NK-92 (cell line): Measurements from ENCODE around the gene CNN1.
A peak's percentile ranks its signal among the peaks of the same experiment; 100 is the strongest.
"Not testable (repeated sequence)": the region's sequence is repeated elsewhere in the genome, so short reads cannot be mapped to it uniquely, and the experiment has no call there.

Experiments
- DNase-seq: peaks from one replicate; lab custom pipeline; 2025; ENCODE audit not compliant: unreplicated experiment; lab: John Stamatoyannopoulos, UW

The CNN1 gene

DNA sequence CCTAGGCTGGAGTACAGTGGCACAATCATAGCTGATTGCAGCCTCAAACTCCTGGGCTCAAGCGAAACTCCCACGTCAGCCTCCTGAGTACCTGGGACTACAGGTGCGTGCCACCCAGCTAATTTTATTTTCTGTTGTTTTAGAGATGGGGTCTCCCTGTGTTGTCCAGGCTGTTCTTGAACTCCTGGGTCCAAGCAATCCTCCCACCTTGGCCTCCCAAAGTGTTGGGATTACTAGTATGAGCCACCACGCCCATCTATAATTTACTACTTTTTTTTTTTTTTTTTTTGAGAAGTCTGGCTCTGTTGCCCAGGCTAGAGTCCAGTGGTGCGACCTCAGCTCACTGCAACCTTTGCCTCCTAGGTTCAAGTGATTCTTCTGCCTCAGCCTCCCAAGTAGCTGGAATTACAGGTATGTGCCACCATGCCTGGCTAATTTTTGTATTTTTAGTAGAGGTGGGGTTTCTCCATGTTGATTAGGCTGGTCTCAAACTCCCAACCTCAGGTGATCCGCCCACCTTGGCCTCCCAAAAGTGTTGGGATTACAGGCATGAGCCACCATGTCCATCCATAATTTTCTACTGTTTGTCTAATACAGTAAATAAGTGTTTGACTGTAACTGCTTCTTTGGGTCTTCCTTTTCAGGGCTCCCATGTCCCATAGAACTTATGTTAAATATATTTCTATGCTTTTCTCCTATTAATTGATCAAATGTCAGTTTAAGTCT lies 25.6 kb downstream of the CNN1 start:
- DNase-seq = not testable (repeated sequence)

GRCh38 chr19:11565649-11565980 lies 27.0 kb downstream of the CNN1 start:
- not testable (repeated sequence) for DNase-seq

DNA sequence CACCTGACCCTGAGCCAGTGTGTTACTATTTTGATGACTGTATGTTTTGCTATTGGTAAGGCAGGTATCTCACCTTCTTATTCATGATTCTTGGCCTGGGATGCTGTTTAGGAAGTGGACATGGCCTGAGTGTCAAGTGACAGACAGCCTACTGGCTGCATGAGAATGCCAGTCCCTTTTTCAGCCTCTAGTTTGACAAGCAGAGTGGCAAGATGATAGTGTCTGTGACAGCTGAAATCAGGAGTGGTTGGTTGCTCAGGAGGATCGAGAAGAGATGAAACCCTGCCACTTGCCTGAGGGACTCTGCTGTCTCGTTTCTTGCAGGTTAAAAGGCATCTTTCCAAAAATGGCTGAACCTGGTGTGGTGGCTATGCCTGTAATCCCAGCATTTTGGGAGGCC lies 27.5 kb downstream of the CNN1 start:
- no peak for DNase-seq

DNA sequence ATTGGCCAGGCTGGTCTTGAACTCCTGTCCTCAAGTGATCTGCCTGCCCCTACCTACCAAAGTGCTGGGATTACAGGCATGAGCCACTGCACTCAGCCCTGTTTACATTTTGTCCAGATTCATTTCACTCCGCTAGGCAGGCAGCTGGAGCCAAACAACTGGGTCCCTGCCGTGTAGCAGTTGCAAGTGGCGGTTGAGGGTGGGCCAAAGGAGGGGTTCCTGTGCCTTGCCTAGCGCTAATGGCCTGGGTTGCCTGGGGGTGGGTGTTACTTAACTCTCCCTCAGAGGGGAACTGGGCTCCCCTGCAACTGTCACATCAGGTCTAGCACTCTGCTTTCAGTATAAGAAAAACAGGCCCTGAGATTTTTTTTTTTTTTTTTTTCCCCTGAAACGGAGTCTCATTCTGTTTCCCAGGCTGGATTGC lies 31.4 kb downstream of the CNN1 start:
- no peak for DNase-seq

- not testable (repeated sequence) for DNase-seq
Measured at GRCh38 chr19:11573354-11573753, 34.7 kb downstream of the CNN1 start.

GRCh38 chr19:11573763-11574162 lies 35.1 kb downstream of the CNN1 start:
- DNase-seq = not testable (repeated sequence)

DNA sequence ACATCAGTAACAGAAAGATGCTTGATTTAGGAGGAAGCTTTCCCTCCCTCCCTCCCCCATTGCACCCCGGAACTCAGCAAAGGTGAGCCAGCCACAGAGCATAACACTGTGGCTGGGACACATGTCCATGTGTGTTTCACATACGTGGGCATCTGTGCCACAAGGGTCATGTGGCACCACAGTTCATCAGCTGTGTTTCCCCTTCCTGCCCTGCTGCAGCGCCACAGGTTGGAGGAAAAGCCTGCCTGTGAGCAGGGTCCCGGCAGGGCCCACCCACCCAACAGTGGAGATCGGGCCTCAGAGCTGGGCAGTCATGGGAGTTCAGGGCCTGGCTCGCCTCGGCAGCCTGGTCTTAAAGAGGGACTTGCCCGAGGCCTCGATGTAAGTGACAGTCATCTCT lies 36.0 kb downstream of the CNN1 start:
- DNase-seq = no peak

- no peak for DNase-seq
Measured at GRCh38 chr19:11576227-11576626, 37.6 kb downstream of the CNN1 start.

GRCh38 chr19:11577451-11578257 lies 39.0 kb downstream of the CNN1 start, which contains the start of gene ACP5:
TSS of gene ACP5 (minus strand) at chr19:11577645. CDS start at chr19:11577317, 328 bp downstream.
- DNase-seq = no peak

DNA sequence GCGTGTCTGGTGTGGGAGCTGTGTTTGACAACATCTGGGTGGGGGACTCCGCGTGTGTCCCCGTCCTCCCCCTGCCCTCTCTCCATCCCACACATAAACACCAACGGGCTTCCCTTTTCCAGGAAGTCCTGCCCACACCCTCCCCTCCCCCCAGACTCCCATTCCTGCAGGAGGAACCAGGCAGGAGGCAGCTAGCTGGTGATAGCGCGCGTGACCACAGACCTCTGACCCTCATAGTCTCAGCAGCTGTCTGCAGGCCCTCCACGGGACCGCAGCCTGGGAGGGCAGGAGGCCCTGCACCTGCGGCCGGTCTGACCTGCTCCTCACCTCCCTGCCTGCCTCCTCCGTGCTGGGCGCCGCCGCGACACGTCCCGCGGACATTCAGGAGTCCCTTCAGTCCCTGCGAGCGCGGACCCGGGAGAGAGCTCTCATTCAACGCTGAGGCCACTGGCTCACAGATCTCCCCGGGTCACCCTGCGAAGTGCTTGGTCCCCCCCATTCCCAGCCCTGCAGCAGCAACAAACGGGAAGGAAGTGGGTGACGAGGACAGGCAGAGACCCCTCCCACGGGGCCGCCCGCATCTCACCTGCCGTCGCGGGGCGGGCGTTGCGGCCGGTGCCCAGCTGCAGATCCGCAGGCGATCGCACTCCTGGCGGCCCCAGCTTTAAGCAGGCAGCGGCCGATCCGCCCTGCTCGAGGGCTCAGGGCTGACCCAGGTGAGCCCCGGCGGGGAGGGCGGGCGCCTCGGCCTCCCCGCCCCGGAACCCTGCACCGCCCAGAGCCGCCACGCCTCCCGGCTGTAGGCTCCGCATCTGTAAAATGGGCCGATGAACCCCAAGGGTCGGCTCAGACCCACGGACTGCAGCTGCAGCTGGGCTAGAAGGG lies 39.8 kb downstream of the CNN1 start:
- DNase-seq = no peak

GRCh38 chr19:11580116-11580515 lies 41.5 kb downstream of the CNN1 start:
- DNase-seq = no peak

DNA sequence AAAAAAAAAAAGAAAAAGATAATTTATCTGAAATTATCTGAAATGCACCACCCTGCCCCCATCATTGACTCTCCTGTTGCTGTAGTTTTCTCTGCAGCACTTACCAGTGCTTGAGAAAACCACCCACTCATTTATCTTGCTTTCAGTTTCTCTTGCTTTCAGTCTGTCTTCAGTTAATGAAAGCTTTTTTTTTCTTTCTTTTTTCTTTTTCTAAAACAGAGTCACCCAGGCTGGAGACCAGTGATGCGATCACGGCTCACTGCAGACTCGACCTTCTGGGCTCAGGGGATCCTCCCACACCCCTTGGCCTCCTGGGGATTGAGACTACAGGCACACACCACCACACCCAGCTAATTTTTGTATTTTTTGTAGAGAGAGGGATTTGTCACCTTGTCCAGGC lies 43.1 kb downstream of the CNN1 start:
- no peak for DNase-seq

DNA sequence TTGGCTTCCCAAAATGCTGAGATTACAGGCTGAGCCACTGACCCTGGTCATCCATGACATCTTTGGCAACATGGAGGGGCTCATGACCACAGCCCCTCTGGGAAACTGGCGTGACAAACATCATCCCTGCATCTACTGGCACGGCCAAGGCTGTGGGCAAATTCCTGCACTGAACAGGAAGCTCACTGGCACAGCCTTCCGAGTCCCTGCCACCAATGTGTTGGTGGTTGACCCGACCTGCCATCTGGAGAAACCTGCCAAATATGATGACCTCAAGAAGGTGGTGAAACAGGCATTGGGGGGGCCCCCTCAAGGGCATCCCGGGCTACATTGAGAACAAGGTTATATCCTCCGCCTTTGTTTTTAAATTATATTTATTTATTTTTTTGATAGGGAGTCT lies 47.7 kb downstream of the CNN1 start:
- no peak for DNase-seq

DNA sequence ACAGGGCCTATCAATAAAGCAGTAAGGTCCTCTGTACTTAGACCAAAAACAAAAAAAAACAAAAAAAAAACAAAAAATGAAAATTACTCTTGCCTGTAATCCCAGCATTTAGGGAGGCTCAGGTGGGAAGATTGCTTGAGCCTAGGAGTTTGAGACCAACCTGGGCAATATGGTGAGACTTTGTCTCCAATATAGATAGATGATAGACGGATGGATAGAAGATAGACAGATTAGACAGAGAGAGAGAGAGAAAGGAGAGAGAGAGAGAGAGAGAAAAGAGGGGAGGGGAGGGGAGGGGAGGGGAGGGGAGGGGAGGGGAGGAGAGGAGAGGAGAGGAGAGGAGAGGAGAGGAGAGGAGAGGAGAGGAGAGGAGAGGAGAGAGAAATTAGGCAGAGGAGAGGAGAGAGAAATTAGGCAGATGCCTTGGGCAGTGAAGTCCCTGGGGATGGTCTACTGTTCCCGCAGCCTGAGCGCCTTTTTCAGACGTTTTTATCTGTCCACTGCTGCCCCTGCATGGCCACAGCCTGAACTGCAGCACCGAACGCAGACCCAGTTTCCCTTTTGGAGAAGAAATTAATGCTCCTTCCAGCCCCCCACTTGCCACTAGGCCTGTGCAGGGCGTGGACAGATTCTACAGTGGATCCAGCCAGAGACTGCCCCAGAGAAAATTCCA lies 48.8 kb downstream of the CNN1 start:
- DNase-seq = no peak

GRCh38 chr19:11587975-11588631 lies 49.5 kb downstream of the CNN1 start:
- no peak for DNase-seq

- no peak for DNase-seq
Measured at GRCh38 chr19:11594084-11594483, 55.4 kb downstream of the CNN1 start.

DNA sequence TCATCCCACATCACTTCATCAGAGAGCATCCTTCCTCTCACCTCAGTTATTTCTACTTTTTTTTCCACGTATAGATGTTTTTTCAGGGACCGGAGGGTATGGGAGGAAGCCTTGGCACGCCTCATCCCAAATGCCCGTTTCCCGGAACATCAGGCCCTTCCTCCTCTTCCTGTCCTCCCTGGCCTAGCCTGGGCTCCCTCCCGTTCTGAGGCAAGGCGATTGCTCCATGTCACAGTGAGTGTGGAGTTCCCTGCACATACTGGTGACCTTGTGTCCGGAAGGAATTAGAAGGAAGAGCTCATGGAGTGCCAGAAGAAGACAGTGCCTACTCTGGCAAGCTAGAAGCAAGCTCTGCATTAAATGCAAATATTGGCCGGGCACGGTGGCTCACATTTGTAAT lies 57.5 kb downstream of the CNN1 start:
- DNase-seq = no peak

DNA sequence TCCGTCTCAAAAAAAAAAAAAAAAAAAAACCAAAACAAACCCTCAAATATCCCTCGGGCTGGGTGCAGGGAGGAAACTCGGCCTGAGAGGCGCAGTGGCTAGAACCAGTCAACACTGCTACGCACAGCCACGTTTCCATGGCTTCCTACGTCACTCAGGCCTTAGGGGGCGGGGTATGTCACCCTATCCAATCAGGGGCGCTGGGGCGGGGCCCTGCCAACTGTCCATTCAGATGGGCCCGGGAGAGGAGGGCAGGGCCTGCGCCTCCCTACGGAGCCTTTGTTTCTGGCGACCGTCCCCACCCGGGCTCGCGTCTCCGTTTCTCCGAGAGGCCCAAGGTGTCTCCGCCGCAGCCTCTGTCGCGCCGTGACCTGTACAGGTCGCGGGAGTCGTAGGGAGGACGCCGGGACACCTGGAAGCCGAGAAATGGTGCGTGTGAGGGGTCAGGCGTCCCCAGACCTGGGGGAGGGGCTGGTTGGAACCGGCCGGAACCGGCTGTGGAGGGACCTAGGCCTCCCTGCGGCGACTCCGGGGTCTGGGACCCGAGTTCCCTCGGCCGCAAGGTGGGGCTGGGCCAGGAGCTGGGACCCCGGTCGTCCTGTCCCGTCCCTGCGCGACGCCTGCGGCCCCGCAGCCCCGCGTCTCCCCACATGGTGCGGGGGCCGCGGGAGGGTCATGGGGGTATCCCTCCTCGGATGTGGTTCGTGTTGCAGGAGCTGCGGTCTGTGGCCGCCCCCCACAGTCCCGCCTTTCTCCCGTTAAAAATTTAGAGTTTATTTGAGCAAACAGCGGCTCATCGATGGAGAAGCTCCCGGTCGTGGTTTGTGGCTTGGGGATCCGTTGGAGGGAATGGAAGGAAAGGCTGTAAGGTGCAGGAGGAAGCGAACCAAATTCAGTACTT lies 58.8 kb downstream of the CNN1 start, which contains the start of gene ZNF627:
ZNF627 (plus strand) TSS at position 282 of the 901 bp plus-strand sequence; CDS start at position 427, 145 bp downstream.
- DNase-seq = peak; percentile 91

DNA sequence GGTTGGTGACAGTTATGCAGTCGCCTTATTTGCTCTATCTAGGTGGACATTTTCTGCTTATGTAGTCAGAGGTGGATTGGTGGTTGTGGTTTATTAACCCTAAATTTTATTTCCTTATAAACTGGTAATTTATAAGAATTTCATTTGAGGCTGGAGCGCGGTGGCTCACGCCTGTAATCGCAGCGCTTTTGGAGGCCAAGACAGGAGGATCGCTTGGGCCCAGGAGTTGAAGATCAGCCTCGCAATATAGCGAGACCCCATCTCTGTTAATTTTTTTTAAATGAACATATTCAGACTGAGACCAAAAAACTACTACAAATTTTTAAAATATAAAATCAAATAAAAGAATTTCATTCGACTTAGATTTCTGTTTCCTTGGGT lies 59.4 kb downstream of the CNN1 start:
- no peak for DNase-seq
